Suprapubic skin (tissue), 4 donors: ENCODE results near the gene C3.

Experiments
- EP300 ChIP-seq: sonication (generic); formaldehyde crosslinking; IDR thresholded peaks from one replicate; pipeline ENCODE4 v1.6.1; 2017; ENCODE audit warnings: antibody characterized with exemption
- POLR2AphosphoS5 ChIP-seq, 3 donors: sonication (generic); formaldehyde crosslinking; IDR thresholded peaks; one replicate each; pipeline ENCODE4 v1.6.1; 2017; ENCODE audit warnings: antibody characterized with exemption in 3 of 3

DNA sequence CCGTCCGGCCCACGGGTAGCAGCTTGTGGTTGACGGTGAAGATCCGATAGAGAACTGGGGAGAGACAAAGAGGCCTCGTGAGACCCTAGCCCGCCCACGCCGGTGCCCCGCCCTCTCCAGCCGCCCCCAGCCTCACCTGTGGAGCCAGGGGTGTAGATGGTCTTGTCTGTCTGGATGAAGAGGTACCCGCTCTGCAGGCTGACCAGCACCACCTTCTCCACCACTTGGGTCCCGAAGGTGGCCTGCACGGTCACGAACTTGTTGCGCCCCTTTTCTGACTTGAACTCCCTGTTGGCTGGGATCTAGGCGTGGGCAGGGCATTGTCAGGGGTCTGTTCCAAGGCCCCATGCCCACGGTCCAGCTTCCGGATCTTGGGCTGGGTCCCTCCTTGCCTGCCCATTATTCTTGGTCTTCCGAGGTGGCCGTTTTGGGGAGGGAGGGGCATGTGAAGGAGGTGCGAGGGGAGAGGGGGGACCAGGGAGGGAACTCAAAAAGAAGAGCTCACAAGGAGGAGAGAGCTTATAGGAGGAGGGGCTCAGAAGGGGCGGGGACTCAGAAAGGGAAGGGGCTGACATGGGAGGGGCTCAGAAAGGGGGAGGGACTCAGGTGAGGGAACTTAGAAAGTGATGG lies 2.2 kb downstream of the C3 start:
- TF ChIP-seq POLR2AphosphoS5 (IDR thresholded peaks at IDR 0.05) = no peak
- no peak for TF ChIP-seq EP300
